GM23248 (cell line): Measurements from ENCODE around the gene BTAF1.

ENCODE experiments used
- EZH2 ChIP-seq: fragments of 200-600 bp; sonication (generic); IDR thresholded peaks from 2 replicates; pipeline ENCODE4 v1.6.1; 2018; ENCODE audit warnings: antibody characterized with exemption, mild to moderate bottlenecking; ENCODE audit not compliant: insufficient read depth, poor library complexity, severe bottlenecking
- EZH2phosphoT487 ChIP-seq: fragments of 200-600 bp; sonication (generic); IDR thresholded peaks from 2 replicates; pipeline ENCODE4 v1.6.1; 2018; ENCODE audit warnings: antibody characterized with exemption, moderate library complexity, mild to moderate bottlenecking, low read depth; ENCODE audit not compliant: insufficient read depth

DNA sequence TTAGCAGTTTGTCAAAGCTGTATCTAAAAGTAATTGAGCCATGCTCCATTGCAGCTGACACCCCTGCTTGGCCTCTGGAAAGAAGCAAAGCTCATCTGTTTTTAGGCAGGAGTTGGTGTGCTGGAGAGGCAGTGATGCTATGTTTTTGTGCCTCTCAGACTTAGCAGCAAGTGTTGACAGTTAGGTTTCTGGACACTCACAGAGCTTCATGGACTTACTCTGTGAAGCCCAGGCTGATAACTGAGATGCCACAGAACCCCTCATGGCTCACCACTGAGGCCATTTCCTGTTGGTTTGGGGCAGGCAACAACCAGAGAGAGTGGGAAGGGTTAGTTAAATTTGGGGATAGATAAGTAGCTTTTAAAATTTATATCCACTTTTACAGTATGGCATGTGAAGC lies 59.8 kb downstream of the BTAF1 start:
- TF ChIP-seq EZH2 (no peak), EZH2phosphoT487 (no peak)
